CD1c-positive myeloid dendritic cell (primary cell): ENCODE data around the gene CLCN5.
A peak's percentile ranks its signal among the peaks of the same experiment; 100 is the strongest.

ENCODE experiments used
- DNase-seq: peaks from one replicate; pipeline ENCODE4 v3.0.0-alpha.2; 2016; ENCODE audit errors: extremely low spot score

Gene CLCN5

GRCh38 chrX:49922291-49923241 is at the start of gene CLCN5:
Gene CLCN5 (plus strand): TSS chrX:49922596. CDS start chrX:49925299, 2,703 bp downstream.
- DNase-seq, result peak; percentile 96

DNA sequence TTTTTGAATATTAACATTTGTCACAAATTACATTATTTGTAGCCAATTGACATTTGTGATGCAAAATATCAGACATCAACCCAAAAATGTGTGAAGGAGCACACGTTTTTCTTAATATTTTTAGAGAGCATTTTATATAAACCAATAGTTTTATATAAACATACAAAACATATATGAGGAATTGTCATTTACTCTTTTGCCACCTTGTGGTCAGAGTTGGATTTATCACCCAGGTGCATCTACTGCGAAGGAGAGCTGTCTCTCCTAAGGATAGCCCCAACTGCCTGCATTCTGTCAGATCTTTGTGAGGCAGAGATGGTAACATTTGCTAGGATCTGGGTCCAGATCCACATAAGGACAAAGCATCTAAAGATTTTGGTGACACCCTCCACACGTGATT is 45.6 kb upstream of the CLCN5 start:
- peak; percentile 22 for DNase-seq

GRCh38 chrX:49877397-49878101 is 44.8 kb upstream of the CLCN5 start:
- DNase-seq, result peak; percentile 53

DNA sequence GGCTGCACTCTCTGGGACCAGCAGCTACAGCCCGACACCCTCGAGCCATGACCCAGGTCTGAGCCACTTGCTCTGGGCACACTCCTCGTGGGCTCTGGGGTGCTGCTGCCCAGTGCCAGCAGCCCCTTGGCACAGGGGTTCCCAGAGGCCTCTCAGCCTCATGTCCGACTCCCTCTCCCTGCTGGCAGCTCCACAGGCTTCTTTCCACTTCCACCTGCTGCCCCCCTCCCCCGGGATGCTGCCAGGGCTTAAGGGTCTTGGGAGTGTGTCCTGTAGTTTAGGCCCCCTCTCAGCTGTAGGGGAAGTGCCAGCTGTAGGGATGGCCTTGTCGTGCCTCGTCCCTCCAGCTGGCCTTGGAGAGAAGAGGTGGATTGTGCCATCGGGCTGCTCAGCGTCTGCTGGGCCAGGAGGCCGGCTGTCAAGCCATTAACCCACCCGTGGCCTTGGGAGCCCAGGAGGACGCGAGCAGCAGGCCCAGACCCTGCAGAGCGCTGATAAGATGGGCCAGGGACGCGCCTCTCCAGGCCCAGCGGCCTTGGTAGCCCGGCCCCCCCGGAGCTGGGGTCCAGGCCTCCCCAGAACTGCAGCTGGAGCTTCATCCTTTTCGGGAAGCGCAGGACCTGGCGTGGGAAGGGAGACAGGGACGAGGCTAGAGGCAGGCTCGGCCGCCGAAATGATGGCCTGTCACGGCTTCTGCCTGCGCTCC is 44.1 kb upstream of the CLCN5 start:
- DNase-seq, result no peak

- peak; percentile 70 for DNase-seq
These were observed 43.4 kb upstream of the CLCN5 start, which contains the start of gene USP27X for GRCh38 chrX:49878834-49879655. Gene USP27X (plus strand): TSS chrX:49879484. CDS start chrX:49880308, 824 bp downstream.

GRCh38 chrX:49879656-49880277 is 42.6 kb upstream of the CLCN5 start:
- no peak for DNase-seq

- no peak for DNase-seq
These were observed 41.7 kb upstream of the CLCN5 start for GRCh38 chrX:49880668-49881067.

DNA sequence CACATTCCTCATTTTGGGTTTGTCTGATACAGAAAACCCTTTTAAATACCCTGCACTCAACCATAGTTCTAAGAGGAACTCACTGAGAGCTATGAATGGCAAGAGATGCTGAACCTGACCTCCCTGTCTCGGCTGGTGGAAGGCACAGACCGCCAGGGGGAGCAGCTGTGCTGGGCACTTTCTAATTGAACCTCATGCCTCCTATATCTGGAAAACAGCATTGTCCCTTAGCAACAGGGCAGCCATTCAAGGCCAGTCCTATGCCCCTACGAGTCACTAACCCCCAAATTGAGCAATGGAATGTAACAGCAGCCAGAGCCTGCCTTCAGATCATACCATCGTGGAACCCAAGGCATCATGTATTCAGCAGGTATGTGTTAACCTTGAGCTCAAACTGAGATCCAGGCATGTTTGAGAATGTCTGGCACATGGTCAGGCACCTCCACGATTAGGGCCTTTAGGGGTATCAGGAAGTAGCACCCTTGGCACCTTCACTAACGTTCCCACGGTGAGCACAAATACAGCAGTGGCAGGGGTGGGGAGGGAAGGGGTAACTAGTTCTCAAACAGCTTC is 38.0 kb upstream of the CLCN5 start:
- DNase-seq, result peak; percentile 64

GRCh38 chrX:49892542-49892941 is 29.9 kb upstream of the CLCN5 start:
- DNase-seq, result peak; percentile 51

DNA sequence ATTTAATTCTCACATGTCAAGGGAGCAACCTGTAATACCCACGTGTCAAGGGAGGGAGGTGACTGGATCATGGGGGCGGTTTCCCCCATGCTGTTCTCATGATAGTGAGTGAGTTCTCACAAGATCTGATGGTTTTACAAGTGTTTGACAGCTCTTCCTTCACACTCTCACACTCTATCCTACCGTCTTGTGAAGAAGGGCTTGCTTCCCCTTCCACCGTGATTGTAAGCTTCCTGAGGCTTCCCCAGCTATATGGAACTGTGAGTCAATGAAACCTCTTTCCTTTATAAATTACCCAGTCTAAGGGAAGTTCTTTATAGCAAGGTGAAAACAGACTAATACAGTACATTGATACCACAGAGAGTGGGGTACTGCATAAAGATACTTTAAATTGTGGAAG is 25.4 kb upstream of the CLCN5 start:
- no peak for DNase-seq

DNA sequence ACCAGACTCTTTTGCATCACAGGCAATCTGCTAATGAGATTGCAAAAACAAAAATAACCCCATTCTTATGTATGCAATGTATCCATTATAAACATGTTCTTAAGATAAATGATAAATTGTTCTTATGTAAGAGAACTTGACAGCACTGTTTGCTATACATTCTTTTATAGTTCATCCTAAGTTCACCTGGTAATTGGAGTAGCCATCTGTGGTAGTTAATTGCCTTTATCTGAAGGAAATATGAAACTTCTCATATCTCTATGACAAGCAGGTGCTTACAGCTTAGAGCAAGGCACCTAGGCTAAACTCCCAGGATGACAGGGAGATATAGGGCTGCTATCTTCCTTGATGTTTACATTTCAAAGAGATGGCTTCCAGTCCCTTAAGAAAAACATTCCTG is 21.3 kb upstream of the CLCN5 start:
- no peak for DNase-seq

DNA sequence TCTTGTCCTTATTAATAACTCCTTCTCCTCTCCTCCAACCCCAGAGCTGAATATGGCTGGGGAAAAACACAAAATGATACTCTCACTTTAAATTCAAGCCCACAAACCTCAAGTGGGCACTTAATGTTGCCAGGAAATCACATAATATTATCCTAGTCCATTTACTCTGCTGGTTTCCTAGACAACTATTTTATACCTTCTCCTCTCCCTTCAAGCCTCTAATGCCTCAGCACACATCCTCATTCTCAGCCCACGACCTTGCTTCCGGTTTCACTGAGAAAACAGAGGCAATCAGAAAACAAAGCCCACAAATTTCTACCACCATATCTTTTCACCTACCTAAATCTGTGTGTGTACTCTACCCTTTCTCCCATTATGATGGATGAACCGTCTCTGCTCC is 12.1 kb upstream of the CLCN5 start:
- DNase-seq, result peak; percentile 49

DNA sequence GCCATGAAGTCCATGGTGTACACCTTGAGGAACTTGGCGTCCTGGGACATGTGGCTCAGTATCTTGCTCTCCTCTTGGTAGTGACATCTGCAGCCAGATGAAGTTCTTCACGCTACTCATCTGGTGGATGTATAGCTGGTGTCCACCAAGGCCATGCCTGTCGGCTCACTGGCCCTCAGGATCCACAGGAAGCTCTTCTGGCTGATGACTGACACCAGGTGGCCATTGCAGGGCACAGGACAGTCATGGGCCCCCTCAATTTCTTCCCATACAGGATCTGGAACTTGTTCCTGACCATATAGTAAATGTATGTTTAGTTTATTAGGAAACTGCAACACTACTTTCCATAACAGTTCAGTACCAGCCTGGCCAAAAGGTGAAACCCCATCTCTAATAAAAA is 10.3 kb upstream of the CLCN5 start:
- DNase-seq, result no peak

DNA sequence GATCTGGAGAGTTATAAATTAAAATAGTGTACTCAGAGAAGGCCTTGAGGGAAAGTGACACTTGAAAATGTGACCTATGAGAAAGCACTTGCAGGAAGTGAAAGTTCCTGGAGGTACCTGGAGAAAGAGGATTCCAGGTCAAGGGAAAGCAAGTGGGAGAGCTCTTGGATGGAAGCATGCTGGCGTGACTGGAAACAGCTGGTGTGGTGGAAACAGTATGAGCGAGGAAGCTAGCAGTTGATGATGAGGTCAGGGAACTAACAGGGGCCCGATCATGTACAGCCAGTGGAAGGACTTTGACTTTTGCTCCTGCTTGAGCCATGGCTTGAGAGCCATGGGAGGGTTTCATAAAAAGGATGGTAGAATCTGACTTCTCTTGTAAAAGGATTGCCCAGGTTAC is 9.5 kb upstream of the CLCN5 start:
- no peak for DNase-seq

DNA sequence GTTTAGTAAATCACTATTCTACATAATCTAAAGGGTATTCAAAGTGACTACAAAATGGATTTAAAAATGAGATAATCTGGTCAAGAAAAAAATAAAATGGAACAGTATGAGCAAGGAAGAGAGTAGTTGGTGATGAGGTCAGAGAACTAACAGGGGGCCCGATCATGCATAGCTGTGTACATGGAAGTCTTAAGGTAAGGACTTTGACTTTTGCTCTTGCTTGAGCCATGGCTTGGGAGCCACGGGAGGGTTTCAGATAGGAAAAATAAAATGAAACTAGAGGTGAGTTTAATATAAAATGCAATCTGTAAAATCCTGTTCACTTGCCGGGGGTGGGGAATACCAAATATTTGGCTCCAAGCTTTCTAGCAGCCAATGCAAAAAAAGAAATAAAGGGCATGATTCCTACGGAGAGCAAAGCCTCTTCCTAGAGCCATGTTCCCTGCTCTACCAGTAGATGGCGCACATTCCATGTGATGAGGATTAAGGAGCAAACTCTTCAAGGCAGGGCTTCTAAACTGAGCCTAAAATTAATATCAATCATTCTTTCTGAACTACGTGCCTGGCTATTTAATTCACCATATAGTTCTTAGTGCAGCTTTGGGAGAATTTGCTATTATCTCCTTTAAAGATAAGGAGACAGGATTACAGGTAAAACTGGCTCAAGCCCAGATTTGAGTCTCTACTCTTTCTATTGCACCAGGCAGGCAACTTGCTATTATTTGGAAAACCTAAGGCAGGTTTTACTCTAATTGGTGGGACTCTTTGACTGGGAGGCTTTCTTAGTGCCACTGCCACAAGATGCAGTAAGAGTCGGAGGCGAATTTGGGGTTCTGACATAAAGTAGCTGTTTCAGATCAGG is 6.8 kb upstream of the CLCN5 start:
- DNase-seq, result peak; percentile 63

DNA sequence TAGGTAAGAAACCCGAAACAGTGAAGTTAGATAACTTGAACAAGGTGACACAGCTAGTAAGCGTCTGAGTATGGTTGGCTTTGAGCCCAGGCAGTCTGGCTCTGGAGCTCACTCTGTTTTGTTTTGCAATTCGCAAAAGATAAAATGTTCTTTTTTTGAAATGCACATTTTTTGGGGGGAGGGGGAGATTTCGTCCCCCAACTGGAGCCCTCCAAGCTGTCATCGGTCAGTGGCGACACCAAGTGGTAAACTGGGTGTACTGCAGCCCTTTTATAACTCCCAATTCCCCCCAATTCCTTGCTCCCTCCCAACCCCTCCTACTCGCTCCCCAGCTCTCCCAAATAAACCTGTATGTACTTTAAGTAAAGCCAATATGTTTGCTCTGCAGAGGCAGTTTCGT is 2.8 kb upstream of the CLCN5 start:
- DNase-seq, result peak; percentile 24

DNA sequence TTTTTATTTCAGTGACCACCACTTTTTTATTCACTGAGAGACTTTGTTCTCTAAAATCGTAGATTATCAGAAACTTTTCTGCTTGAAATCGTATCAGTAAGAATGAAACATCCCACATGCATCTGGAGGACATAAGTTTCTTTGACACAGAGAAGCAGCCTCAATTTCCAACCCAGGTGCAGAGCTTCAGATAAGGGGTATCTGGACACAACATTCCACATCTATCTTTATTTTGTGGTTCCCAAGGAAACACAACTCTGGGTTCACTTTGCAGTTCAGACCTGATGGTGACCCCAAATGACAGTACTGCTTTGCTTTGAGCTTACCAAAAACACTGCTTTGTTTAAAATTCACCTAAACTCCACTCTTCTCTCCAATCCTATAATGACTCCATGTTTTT is 1.3 kb upstream of the CLCN5 start:
- no peak for DNase-seq

DNA sequence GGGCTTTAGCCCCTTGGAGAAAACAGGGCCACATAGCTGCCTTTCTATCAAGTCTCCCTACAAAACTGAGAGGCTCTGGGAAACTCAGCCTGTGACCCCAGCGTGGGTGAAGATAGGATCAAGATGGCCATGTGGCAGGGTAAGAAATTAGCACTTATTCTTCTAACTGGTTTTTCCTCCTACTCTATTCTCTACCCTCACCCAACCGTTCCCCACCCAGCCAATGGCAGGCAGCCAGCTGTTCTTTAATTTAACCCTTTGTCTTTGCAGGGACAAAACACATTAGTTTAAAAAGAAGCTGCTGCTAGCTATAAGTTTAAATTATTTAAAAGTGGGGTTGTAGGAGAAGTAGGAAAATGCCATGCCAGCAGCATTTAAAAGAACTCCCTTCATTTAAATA is 2.8 kb downstream of the CLCN5 start:
- DNase-seq, result no peak

DNA sequence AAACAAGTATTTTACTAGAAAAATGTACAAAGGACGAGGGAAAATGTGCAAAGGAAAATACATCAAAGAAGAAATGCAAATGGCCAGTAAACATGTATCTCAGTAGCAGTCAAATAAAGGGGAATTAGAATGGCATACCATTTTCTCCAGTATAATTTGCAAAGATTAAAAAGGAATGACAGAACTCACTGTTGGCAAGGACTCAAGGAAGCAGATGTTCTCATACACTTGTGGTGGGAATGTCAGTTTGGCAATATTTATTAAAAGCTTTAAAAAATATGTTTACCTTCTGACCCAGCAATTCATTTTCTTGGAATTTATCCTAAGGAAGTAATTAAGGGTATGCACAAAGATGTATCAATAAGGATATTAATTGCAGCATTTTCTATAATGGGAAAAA is 7.6 kb downstream of the CLCN5 start:
- no peak for DNase-seq

- DNase-seq, result no peak
These were observed 10.4 kb downstream of the CLCN5 start for GRCh38 chrX:49932791-49933190.
